HG03196 (cell line): ENCODE measurements around the gene ARHGAP4.
A peak's percentile ranks its signal among the peaks of the same experiment; 100 is the strongest.

Source experiments
- ATAC-seq: cut with Tn5 transposase; IDR thresholded peaks from one replicate; pipeline ENCODE4 v1.9.1; 2021; ENCODE audit not compliant: unreplicated experiment

The ARHGAP4 gene

DNA sequence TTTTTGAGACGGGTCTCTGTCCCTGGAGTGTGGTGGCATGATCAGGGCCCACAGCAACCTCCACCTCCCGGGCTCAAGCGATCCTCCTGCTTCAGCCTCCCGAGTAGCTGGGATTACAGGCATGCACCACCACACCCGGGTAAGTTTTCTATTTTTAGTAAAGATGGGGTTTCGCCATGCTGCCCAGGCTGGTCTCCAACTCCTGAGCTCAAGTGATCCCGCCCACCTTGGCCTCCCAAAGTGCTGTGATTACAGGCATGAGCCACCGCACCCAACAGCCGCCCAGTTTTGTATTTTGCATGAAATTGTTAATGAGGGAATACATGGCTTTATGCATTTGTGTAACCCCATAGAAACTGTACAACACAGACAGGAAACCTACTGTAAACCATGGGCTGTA, 2.8 kb upstream of the ARHGAP4 start:
- no peak for ATAC-seq

DNA sequence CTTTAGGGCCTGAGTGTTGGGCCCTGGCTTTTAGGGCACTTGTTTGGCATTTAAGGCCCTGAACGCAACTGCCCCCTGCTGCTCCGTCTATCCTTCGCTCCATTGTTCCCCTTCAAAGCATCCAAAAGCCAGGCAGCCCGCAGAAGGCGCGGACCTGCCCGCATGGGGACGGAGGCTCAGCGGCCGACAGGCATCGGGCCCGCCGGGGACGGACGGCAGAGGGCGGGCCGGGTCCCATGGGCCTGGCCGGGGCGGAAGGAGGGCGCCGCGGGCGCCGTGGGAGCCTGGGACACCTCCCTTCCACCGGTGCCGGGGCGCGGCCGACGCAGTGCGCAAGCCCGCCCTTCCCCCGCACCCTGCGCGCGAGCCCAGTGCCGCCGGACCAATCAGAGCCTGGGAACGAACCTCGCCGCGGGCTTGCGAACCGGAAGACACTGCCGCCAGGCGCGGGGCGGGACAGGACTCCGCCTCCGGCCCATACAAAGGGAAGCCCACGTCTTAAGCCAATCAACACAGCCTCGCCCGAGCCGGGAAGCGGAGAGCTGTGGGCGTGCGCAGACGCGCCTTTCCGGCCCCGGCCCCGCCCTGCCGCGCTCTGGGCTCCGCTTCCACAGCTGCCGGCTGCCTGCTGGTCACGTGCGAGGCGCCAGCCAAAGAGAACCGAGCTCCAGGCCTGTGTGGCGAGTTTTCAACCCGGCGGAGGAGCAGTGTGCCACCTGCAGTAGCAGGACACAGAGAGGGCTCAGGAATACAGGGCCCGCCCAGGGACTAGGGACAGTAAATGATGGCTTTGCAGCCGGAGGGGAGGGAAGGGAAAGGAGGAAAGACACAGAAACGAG, 2.1 kb upstream of the ARHGAP4 start:
- ATAC-seq = peak; percentile 61

DNA sequence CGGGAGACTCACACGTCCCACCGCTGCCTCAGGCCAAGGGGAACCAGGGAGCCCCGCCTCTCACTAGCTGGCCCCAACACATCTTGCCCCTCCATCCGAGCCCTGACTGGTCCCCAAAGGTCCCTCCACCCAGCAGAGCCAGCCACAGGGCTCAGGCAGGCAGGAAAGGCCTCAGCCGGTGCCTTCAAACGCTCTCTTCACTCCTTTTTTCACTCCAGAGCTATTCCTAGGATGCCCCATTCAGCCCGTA, 1.5 kb upstream of the ARHGAP4 start:
- no peak for ATAC-seq

DNA sequence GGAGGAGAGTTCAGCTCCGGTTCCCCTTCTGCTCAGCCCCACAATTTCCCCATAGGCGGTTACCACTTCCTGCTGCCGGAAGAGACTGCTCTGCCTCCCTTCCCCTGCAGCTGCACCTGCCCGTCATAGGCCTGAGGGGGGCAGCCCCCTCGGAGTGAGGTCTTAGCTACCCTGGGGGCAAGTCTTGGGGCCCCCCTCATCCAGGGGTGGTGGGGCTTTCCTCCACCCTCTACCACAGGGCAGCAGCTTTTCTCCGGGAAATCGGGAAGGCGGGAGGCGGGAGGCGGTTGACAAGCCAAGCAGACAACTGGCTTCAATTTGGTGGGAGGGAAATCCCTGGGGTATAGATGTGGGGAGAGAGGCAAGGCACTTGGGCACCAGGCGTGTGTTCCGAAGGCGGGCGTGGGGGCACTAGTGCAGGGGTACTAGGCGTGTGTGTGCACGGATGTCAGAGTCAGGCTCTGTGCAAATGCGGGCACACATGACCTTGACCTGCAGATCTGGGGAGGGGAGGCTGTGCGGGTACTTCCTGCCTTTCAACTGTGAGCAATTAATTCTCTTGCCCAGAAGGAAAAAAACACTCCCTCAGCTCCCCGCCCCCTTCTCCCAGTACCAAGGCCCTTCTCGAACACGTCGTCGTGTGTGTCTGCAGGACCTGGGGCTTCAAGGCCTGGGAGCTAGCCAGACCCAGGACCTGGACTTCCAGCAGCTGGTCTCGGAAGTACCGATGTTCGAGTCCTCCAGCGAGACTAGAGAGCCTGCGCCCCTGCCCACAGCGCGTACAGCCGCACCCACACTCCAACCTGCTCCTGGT, 1.0 kb upstream of the ARHGAP4 start:
- peak; percentile 41 for ATAC-seq

DNA sequence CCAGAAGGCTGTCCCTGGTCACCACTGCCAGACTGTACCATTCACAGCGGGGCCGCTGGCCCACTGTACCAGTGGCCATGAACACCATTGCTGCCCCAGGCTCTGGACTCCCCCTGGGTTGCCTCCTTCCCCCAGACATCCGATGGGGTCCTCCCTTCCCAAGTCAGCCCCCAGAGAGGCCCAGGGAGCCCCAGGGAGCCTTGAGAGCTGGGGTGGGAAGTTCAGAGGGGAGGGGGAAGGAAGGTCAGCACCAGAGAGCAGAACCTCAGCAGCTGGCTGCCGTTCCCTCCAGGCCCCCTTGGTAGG, 441 bp upstream of the ARHGAP4 start:
- ATAC-seq = no peak

DNA sequence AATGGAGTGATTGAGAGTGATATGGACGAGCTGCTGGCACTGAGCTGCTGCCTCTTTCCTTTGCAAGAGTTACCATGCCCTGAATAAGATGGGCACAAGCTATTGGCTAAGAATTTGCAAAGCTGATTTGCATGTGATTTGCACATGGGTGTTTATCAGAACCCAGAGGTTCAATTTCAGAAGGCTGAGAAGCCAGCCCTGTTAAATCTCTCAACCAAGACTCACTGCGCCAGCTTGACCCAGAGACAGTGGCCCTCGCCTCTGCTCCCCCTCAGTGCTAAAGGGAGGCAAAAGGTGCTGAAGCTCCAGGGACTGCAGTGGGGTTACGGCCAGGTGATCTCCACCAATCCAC, 701 bp downstream of the ARHGAP4 start:
- ATAC-seq = no peak

DNA sequence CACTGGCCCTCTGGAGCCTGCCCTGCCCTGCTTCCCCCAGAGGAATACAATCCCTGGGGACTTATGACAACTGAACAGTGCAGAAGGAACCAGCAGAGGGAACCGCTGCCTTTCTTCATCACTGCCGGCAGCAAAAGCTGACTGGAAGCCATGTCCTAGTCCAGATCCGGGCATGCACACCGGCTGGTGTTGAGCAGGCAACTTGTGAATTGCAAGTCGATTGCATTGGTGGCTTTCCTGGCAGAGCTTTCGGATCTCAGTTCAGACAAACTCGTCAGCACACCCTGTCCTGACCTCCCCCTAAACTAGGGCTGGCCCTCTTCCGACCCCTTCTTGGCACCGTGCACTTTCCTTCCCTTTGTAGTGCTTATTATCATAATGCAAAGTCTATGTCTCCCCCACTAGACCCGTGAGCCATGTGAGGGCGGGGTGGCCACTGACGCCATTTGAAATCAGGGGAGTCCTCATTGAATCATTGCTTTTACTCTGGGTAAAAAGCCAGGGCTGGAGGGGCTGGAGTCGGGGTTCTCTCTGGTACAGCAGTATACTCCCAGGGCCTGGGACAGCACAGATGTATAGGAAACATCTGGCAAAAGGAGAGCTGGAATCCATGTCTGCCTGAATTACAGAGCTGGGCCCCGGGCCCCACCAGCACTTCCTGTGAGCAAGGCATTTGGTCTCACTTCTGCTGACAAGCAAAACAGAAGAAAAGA, 1.8 kb downstream of the ARHGAP4 start:
- ATAC-seq = no peak

DNA sequence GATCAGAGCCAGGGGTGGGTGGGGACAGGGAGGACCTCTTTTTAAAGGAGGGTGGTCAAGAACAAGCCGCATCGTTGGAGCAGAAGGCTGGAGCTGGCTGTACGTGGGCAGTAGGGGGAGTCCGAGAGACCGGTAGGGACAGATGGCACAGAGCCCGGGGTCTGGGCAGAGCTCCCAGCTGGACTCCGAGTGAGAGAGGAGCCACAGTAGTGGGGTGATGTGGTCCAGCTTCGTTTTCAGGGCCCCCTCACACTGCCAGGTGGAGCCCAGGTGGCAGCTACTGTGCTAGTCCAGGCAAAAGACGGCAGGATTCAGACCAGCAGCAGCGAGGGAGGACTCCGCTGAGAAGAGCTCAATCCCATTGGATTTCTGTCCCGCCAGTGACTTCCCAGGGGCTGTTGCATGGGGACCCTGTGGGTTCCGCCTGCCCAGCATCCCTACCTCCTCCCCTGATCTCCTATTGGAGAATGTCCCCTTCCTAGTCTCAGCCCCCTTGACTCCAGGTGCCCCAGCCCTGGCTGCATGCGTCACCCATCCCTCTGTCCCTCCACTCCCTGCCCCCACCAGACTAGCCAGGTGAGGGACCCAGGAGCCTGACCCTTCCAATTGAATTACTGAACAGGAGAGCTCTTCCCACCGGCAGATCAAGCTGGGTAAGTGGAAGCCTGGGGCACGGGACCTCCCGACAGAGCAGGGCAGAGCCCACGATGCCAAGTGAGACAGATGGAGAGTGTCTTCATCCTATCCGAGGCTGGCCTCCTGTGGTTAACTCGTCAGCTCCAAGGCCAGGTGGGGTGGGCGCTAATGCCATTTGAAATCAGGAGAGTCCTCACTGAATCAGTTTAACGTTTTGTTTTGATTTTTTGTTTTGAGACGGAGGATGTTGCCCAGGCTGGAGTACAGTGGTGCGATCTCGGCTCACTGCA, 2.9 kb downstream of the ARHGAP4 start:
- ATAC-seq = no peak

DNA sequence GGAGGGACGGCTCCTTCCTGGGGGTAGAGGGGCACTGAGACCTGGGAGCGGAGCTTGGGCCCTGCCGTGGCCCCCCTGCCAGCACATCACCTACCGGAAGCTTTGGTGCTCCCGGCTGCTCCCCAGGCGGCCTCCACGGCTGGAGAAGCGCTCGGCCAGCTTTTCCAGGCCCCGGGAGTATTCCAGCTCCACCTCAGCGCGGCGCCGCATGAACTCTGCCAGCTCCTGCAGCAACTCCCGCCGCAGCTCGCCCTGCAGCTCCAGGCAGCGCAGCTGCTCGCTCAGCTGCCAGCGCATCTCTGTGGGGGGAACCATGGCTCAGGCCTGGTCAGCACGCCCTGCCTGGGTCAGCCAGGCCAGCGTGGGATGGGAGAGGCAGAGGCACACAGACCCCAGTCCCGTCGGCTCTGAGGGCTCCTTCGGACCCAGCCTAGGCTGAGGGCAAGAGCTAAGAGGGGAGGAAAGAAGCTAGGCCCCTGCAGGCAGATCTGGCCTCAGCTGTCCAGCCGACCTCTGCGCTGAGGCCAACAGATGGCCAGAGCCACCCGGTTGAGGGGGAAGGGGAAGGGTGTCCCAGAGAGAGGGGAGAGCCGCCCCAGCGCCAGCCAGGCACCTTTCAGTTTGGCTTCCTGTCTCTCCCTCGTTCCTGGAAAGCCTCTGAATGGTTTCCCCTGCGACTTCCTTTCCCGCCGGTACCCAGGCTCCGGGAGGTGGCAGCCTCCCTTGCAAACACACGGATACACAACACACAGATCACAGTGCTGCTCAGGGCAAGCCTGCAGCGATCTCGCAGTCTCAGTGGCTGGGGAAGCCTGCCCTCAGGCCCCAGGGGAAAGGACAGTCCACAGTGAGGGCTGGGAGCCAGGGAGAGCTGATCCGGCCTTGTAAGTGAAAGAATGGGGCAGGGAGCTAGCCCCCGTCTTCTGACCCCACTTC, 4.3 kb downstream of the ARHGAP4 start:
- no peak for ATAC-seq

DNA sequence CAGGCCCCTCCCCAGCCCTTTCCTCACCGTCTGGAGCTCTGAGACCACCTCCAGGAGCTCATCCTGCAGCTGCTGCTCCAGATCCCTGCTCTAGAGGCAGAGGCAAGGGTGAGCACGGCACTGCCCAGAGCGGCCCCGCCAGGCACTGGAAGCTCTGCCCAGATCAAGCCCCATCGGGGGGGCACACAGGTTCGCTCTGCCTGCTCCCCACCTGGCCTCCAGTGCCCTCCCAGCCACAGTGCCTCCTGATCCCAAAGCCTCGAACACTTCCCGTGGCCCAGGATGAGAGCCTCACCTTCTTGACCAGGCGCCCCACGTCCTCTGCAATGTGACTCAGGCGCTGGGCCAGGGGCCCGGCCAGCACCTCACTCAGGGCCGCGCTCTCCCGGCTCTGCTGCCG, 5.0 kb downstream of the ARHGAP4 start:
- ATAC-seq = no peak

DNA sequence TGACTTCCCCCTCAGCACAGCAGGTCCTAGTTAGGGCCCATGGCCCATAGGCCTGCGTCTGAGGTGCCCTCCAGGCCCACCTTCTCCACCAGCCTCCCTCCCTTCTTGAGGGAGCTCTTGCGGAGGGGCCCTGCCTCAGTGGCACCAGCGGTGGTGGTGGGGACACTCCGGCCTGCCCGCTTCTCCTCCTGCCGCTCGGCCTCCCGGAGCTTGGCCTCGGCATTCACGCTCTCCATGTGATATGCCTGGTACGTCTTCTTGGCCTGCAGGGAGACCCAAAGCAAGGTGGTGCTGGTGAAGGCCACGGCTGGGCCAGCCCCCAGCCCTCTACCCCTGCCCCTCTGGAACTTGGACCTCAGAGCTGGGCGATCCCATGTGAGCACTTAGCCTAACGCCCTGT, 5.5 kb downstream of the ARHGAP4 start:
- no peak for ATAC-seq

DNA sequence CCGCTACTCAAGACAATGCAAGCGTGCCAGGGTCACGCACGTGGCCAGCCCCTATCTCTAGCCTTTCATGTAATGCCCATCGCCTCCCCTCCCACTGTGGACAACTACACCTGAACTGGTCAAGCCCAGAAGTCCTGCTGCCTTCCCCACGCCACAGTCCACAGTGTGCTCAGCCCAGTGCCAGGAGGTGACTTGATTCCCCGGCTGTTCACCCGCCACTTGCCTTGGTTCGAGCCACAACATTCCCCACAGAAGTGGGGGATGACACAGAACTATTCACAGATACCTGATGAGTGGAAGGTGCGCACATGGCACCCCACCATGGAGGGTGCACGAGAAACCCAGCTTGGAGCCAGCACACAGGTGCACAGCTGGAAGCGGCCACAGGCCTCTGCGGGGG, 6.8 kb downstream of the ARHGAP4 start:
- no peak for ATAC-seq

DNA sequence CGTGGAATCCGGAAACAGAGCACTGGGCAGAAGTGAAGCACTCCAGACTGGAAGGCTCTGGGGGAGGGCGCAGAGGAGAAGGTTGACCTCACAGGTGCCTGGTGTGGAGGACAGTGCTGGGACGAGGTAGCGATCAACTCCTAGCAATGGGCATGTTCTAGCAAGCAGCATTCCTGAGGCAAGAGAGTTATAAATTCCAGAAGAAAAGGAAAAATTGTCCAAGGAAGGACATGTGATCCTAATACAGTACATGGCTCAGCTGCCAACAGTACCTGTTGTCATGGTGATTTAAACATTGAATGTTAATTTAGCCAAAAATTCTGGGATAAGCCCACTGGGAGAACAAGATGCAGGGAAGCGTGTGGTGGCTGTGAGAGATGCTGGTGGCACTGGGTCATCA, 8.2 kb downstream of the ARHGAP4 start:
- no peak for ATAC-seq

DNA sequence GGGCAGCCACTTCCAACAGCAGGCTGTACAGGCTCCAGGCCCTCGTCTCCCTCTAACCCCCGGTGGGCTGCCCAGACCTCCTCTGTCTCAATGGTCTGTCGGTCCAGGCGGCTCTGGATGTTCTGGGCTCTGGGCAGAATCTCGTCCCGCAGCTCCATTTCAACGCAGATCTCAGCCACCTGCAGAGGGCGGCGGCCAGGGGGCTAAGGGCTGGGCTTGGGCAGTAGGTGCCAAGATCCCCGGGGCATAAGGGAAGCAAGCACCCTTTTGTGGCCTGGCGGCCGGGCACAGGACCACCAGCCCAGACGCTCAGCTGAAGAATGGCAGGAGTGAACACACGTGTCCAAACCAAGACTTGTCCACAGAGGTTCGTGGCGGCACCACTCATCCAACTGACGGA, 12.4 kb downstream of the ARHGAP4 start:
- no peak for ATAC-seq

DNA sequence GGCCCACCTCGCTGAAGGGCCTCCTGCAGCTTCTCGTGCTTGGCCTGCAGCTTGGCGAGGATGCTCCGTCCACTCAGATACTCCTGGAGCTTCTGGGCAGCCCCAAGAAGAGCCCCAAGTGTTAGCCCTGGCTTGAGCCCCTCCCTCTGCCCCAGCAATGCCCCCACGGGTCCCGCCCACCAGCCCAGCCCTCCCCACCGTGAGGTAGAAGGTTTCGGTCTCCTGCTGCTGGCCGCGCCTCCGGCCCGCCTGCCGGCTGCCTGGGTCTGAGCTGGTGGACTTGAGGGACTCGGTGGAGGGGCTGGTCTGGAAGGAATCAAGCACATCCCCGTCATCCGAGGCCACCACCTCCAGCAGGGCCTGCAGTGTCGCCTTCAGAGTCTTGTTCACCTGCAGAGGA, 12.9 kb downstream of the ARHGAP4 start:
- no peak for ATAC-seq

DNA sequence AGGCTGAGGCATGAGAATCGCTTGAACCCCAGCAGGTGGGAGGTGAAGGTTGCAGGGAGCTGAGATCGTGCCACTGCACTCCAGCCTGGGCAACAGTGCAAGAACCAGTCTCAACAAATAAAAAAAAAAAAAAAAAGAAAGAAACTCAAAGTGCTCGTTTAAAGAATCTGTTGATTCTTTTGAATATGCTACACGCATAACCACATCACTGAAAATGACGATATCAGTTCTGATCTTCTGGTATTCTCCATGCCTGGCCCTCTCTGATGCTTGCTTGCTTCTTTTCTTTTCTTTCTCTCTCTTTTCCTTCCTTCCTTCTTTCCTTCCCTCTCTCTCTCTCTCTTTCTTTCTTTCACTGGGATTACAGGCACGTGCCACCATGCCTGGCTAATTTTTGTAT, 14.3 kb downstream of the ARHGAP4 start:
- no peak for ATAC-seq

DNA sequence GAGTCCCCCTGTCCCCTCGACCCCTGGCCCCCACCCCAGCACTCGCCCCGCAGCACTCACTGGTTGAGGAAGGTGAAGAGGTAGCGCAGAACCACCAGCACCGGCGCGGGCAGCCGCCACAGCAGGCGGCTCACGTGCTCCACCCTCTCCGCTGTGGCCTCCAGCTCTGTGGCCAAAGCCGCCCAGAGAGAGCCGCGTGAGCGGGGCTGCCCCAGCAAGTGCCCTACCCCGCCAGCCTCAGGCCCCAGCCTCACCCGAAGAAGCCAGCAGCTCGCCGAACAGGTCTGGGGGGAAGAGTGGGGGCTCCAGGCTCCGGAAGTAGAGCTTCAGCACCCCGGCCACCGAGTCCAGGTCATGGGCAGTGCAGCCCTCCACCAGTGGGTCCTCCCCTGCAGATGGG, 15.6 kb downstream of the ARHGAP4 start:
- ATAC-seq = no peak

DNA sequence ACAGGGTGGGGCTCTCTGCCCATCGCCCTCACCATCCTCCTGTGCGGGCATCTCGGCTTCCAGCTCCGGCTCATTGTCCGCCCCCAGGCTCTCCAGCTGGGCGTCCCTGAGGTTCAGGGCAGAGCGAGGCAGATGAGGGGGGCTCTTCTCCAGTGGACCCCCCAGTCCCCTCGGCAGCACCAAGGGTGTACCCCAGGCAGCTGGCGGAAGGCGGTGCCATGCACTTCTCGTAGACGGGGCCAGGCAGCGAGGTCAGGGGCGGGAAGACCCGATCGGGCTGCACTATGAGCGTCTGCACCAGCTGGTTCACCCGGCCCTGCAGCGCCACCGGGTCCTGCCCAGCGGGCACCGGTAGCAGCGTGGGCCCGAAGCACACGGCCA, 16.1 kb downstream of the ARHGAP4 start:
- no peak for ATAC-seq

DNA sequence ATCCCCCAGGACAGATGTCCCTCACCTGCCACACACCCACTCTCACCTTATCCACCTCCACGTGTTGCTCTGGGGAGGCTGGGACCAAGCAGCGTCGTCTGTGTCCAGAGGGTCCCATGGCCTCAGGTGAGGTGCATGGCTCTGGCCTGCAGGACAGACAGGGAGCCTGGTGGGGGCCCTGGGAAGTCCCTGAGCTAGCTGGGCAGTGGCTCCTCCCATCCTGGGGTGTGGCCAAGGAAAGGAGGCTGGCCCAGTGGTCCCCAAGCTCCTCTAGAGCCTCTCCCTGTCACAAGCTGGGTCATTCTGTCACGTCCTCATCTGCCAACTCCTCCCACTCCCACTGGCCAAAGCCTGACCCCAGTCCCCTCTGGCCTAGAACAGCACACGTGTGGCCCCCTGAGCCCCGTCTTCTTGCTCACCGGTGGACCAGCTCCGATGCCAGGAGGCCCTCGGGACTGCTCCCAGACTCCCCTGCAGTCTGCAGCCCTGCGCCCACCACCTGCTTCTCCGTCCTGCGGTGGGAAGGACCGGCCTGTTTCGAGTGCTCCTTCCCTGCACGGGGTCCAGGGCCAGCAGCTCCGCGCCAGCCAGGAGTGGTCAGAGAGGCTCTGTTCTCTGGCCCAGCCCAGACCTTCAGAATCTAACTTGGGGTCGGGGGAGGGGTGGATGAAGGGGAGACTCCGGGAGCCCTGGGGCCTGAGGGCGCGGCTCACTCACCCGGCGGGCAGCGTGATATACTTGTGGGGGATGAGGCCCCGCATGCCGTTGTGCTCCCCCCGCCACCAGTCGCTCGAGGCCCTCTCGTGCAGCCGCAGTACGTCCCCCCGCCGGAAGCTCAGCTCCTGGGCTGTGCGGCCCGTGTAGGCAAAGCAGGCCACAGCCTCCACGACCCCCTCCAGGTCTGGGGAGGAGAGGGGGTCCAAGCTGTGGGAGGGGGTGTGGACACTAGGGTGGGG, 16.8 kb downstream of the ARHGAP4 start:
- ATAC-seq = no peak
